Vagina (tissue), 2 donors: Measurements from ENCODE around the gene LTB4R.

Source experiments
- CTCF ChIP-seq, 3 experiments: fragments of 450-650 bp in 2 of 3; fragments of 200-600 bp in 1 of 3; sonication (generic) in 1 of 3; IDR thresholded peaks; one replicate each; pipeline ENCODE4 v1.5.1; 2017 to 2019; ENCODE audit warnings: antibody characterized with exemption in 3 of 3, mild to moderate bottlenecking in 2 of 3, moderate library complexity in 2 of 3
- POLR2A ChIP-seq, 2 donors: fragments of 450-650 bp; IDR thresholded peaks; one replicate each; pipeline ENCODE4 v1.6.1; 2017; ENCODE audit warnings: antibody characterized with exemption in 2 of 2, mild to moderate bottlenecking in 2 of 2, moderate library complexity in 2 of 2
- POLR2AphosphoS5 ChIP-seq, 2 donors: sonication (generic); formaldehyde crosslinking; IDR thresholded peaks; one replicate each; pipeline ENCODE4 v1.9.0; 2017; ENCODE audit warnings: antibody characterized with exemption in 2 of 2, mild to moderate bottlenecking in 2 of 2, low read depth in 1 of 2; ENCODE audit not compliant: insufficient read depth in 1 of 2

- TF ChIP-seq CTCF (IDR thresholded peaks at IDR 0.05): no peak
- TF ChIP-seq POLR2A (IDR thresholded peaks at IDR 0.05): no peak
- TF ChIP-seq POLR2AphosphoS5 (IDR thresholded peaks at IDR 0.05; ENCODE audit: insufficient read depth in 1 of 2, low read depth in 1 of 2): no peak
These were observed 47.5 kb upstream of the LTB4R start for GRCh38 chr14:24263848-24264247.
